Measurements from ENCODE around the gene PRPF31. TPM values are rescaled to one million over a fixed set of nuclear protein-coding genes. Genes with fewer than 3 reads are reported as not detected.

PRPF31 gene
- total RNA-seq, 4 donors from 2014 or later, result 24.7 to 50.5 (median 34.9) TPM

GRCh38 chr19:54141356-54141755, 25.8 kb downstream of the PRPF31 start:
- in situ Hi-C loops (cut with MboI; ENCODE audit: low pct_ligation_motif_present in 1 of 4, low pct_unique_long_range_greater_than_20kb in 1 of 4, low sequenced_read_pairs in 3 of 4), result no loop called here

GRCh38 chr19:54142166-54142780, 26.7 kb downstream of the PRPF31 start:
- peaks cover 0 to 45% (median 24%) of the 10 kb centered on the region in 4 donors for H3K36me3 ChIP-seq
- no peaks in the 10 kb centered on the region for H3K27me3 ChIP-seq
- peaks cover 12 to 31% (median 22%) of the 10 kb centered on the region in 4 donors for H3K4me1 ChIP-seq
- 89 to 100% methylated on average over 1 to 7 of the region's 7 CpGs for WGBS, 2 donors (ENCODE audit: low coverage in 1 of 2)
- no peak overlapping the region for H3K27ac ChIP-seq
- intact Hi-C loops (cut with DNase I; ENCODE audit: low total_unique reads) (no loop called here), in situ Hi-C loops (cut with MboI; ENCODE audit: low pct_ligation_motif_present in 1 of 4, low pct_unique_long_range_greater_than_20kb in 1 of 4, low sequenced_read_pairs in 3 of 4) (no loop called here)
- no peaks in the 10 kb centered on the region for H3K9me3 ChIP-seq
- H3K4me3 ChIP-seq, result no peak overlapping the region
- DNase-seq, result no peak
- TF ChIP-seq, protein P1, sequence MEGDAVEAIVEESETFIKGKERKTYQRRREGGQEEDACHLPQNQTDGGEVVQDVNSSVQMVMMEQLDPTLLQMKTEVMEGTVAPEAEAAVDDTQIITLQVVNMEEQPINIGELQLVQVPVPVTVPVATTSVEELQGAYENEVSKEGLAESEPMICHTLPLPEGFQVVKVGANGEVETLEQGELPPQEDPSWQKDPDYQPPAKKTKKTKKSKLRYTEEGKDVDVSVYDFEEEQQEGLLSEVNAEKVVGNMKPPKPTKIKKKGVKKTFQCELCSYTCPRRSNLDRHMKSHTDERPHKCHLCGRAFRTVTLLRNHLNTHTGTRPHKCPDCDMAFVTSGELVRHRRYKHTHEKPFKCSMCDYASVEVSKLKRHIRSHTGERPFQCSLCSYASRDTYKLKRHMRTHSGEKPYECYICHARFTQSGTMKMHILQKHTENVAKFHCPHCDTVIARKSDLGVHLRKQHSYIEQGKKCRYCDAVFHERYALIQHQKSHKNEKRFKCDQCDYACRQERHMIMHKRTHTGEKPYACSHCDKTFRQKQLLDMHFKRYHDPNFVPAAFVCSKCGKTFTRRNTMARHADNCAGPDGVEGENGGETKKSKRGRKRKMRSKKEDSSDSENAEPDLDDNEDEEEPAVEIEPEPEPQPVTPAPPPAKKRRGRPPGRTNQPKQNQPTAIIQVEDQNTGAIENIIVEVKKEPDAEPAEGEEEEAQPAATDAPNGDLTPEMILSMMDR (IDR thresholded peaks at IDR 0.05), result no peak
- TF ChIP-seq EP300 (IDR thresholded peaks at IDR 0.05; ENCODE audit: low read depth) (no peak), POLR2A (IDR thresholded peaks at IDR 0.05) (no peak), POLR2AphosphoS5 (IDR thresholded peaks at IDR 0.05) (no peak)

More at GRCh38 chr19:54141356-54141755, 25.8 kb downstream of the PRPF31 start:
- no peak for DNase-seq
- Histone ChIP-seq H3K27me3 (no peaks in the 10 kb centered on the region), H3K36me3 (peaks cover 0 to 39% (median 20%) of the 10 kb centered on the region in 4 donors), H3K27ac (no peak overlapping the region), H3K9me3 (no peaks in the 10 kb centered on the region), H3K4me1 (peaks cover 14 to 34% (median 23%) of the 10 kb centered on the region in 4 donors), H3K4me3 (no peak overlapping the region)
- WGBS, 2 donors (ENCODE audit: low coverage in 1 of 2), result 92% methylated on average over 3 of the region's 3 CpGs; no CpG with 5 or more reads in 1 of the 2 donors
- TF ChIP-seq POLR2A (IDR thresholded peaks at IDR 0.05) (no peak), EP300 (IDR thresholded peaks at IDR 0.05; ENCODE audit: low read depth) (no peak), POLR2AphosphoS5 (IDR thresholded peaks at IDR 0.05) (no peak)
- TF ChIP-seq, protein P1 (IDR thresholded peaks at IDR 0.05), result no peak
- intact Hi-C loops (cut with DNase I; ENCODE audit: low total_unique reads), result no loop called here

GRCh38 chr19:54145541-54146158, 30.1 kb downstream of the PRPF31 start:
- TF ChIP-seq EP300 (IDR thresholded peaks at IDR 0.05; ENCODE audit: low read depth) (no peak), POLR2AphosphoS5 (IDR thresholded peaks at IDR 0.05) (no peak)
- TF ChIP-seq, protein P1 (IDR thresholded peaks at IDR 0.05), result no peak
- 84 to 92% methylated on average over 5 to 28 of the region's 28 CpGs for WGBS, 2 donors (ENCODE audit: low coverage in 1 of 2)
- H3K9me3 ChIP-seq, result no peaks in the 10 kb centered on the region

DNA sequence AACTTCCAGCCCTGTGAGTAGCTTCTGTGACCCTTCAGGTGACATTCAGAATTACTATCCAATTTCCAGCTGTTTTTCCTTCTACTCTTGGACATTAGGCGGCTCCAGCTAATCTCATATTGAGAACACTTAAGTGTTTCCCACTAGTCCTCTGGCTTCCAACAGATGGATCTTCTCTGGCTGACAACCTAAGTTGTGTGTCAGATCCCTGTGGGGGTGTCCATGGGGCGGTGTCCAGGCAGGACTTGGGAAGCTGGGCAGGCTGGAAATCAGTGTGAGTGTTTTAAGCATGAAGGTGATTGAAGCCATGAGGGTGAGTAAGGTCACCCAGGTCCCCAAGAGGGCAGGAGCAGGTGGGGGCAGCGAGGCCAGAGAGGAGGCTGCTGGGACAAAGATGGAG, 32.1 kb downstream of the PRPF31 start:
- H3K36me3 ChIP-seq, result peaks cover 4 to 72% (median 38%) of the 10 kb centered on the region in 4 donors
- in situ Hi-C loops (cut with MboI; ENCODE audit: low pct_ligation_motif_present in 1 of 4, low pct_unique_long_range_greater_than_20kb in 1 of 4, low sequenced_read_pairs in 3 of 4) (no loop called here), intact Hi-C loops (cut with DNase I; ENCODE audit: low total_unique reads) (no loop called here)
- 64% methylated on average over 3 of the region's 3 CpGs; no CpG with 5 or more reads in 1 of the 2 donors for WGBS, 2 donors (ENCODE audit: low coverage in 1 of 2)
- no peaks in the 10 kb centered on the region for H3K27me3 ChIP-seq
- H3K4me1 ChIP-seq, result no peaks in the 10 kb centered on the region
- DNase-seq, result no peak
- H3K9me3 ChIP-seq, result no peaks in the 10 kb centered on the region
- peak in 2 of 3 donors; percentile 54 to 65 for TF ChIP-seq POLR2AphosphoS5 (IDR thresholded peaks at IDR 0.05)
- TF ChIP-seq, protein P1 (IDR thresholded peaks at IDR 0.05), result no peak
- H3K4me3 ChIP-seq, result no peak overlapping the region
- no peak overlapping the region for H3K27ac ChIP-seq

More at GRCh38 chr19:54145541-54146158, 30.1 kb downstream of the PRPF31 start:
- DNase-seq, result no peak
- Histone ChIP-seq H3K27ac (no peak overlapping the region), H3K4me1 (peaks cover 0 to 5% (median 0%) of the 10 kb centered on the region in 4 donors), H3K36me3 (peaks cover 4 to 63% (median 34%) of the 10 kb centered on the region in 4 donors), H3K4me3 (no peak overlapping the region), H3K27me3 (no peaks in the 10 kb centered on the region)
- in situ Hi-C loops (cut with MboI; ENCODE audit: low pct_ligation_motif_present in 1 of 4, low pct_unique_long_range_greater_than_20kb in 1 of 4, low sequenced_read_pairs in 3 of 4) (no loop called here), intact Hi-C loops (cut with DNase I; ENCODE audit: low total_unique reads) (no loop called here)
